Measurements from ENCODE around the gene DLG2.
A peak's percentile ranks its signal among the peaks of the same experiment; 100 is the strongest.
"Not testable (repeated sequence)": the region's sequence is repeated elsewhere in the genome, so short reads cannot be mapped to it uniquely, and the experiment has no call there.

Gene DLG2

GRCh38 chr11:85096939-85097338 lies 530.2 kb downstream of the DLG2 start:
- no peak for DNase-seq

- no peak for DNase-seq
Measured at GRCh38 chr11:85095239-85095638, 531.9 kb downstream of the DLG2 start.

GRCh38 chr11:85094795-85095194 lies 532.3 kb downstream of the DLG2 start:
- no peak for DNase-seq

GRCh38 chr11:85089654-85090053 lies 537.5 kb downstream of the DLG2 start:
- no peak for DNase-seq

DNA sequence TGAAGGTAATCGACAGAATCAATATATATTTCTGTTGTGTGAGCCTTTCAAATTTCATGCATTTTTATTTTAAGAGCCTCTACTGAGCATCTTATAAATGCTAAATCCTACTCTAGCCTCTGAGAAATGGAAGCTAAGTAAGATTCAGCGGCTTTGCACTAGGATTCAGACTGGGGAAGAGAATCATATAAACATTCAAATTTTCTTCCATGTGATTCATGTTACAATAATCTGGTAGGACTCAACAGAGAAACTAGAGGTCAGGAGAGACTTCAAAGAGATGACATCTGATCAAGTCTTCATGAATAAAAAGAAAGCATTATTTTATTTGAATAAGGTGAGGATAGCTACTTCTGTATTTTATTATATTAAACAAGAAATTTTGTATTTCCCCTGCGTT lies 538.9 kb downstream of the DLG2 start:
- DNase-seq = no peak

DNA sequence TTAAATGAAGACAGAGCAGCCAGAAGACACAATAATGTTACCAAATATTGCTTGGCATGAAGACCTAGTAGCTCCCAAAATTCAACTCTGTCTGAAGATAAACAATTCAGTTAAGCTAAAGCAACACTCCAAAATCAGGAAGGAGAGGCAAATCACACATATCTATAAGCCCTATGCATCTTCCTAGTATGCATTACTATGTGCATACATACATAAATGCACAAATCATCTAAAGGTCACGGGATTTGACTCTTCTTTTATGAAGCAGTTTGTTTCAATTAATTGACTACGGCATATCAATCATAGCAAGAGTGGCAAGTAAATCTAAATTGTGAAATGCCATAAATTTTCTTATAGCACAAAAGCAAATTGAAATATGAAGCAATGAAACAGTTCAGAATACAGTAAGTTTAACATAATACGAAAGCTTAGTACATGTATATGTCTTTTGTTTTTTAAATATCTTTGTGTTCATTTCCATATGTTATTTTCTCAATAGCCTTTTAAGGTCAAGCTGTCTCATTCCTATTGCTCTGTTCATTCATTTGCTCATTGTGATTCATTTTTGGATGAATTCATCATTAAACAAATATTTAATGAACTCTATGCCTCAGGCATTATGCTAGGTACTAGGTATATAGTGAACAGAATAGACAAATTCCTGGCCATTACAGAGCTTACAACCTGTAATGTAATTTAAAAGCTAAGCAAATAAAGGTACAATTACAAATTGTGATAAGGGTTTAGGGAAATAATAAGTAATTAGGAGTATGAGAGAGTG lies 540.5 kb downstream of the DLG2 start:
- DNase-seq = peak; percentile 30

GRCh38 chr11:85076535-85077330 lies 550.4 kb downstream of the DLG2 start:
- peak; percentile 55 for DNase-seq

DNA sequence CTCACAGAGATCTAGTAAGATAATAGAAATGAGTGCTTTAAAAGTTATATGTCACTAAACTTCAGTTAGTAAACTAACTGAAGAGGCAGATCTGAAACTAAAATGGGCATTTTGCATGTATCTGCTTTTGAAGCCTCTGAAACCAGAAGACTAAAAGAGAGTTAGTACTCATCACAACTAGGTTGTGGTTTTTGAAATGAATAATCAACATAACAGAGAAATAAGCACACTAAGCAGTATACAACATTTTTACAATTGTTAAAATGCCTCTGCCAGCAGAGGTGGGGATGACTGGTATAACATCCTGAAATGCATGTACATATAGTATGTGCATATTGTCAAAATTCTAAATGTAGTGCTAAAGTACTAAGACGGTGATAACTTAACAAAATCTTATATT lies 564.5 kb downstream of the DLG2 start:
- DNase-seq = no peak

DNA sequence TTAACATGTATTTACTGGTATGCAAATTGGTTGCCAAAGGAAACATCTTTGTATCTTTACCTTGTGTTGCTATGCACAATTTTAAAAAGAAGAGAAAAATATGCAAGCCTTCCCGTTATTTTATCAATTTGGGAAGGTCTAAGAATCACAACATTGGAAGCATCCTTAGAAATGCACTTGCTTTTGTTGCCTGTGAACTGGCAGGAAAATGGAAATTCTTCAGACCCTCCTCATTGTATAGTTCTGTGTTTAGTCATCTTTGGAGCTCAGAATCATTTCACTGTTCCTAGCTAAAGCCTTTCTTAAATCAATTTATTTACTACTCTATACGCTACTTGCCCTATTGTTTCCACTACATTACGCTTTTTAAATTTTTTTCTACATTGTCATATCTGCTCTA lies 574.5 kb downstream of the DLG2 start:
- no peak for DNase-seq

DNA sequence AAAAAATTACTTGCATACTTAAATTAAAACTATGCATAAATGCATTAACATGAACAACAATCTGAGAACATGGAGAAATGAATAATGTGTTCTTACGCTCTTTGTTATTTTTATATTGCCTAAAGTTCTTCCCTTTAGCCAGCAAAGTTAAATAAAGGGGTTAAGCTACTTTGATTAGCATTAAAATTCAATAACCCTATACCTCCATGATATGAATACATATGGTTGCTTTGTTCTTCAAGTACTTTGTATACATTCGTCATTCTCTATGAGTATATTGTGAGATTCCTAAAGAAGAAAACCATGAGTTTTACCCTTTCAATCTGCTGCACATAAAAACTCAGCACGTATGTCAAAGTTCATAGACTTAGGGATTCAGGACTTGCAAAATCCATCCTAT lies 578.3 kb downstream of the DLG2 start:
- no peak for DNase-seq

GRCh38 chr11:85045716-85046115 lies 581.4 kb downstream of the DLG2 start:
- no peak for DNase-seq

DNA sequence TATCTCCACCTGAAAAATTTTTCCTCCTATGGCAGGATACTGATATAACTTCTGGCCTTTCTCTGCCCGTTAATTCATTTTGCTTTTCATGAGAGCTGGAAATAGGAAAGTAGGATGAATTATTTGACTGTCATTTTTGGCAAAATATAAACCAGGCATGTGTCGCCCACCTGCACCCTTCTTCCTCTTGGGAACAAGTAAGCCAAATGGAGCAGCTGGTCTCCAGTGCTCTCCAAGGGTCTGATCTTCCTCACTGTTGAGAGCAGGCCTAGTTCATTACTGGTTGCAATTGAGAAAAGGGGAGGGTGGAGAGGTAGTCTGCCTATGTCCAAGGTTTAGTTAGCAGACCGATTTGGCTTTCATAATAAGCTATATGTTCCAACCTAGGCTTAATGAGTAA lies 582.2 kb downstream of the DLG2 start:
- no peak for DNase-seq

DNA sequence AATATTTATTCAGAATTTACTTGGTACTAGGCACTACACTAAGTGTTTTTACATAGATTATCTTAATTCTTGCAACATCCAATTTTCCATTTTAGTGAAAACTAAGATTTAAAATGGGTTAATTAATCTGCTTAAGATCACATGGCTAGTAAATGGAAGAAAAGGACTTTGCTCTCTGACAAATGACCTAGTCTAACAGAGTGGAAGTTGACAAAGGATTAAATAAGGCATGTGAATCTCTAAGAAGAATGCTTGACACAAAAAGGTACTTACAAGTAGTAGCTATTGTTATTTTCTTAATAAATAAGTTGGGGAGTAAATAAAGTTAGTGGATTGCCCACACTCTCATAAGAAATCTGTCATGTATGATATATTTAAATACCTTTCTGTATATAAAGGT lies 584.8 kb downstream of the DLG2 start:
- DNase-seq = no peak

DNA sequence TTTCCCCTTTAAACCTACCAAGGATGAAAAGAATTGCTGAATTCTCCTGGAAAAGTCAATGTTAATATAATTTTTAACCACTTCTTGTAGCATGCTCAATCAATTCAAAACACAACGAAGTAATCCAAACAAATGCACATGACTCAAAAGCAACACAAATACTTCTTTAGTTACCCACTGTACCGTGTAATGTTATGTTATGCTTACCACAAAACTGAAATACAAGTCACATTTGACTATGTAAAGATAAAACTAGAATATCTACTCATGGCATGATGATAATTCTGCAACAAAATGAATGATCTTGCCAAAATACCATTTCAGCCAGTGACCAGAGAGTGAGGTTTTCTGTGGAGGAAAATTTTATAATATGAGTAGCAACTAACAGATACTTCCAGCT lies 587.0 kb downstream of the DLG2 start:
- no peak for DNase-seq

DNA sequence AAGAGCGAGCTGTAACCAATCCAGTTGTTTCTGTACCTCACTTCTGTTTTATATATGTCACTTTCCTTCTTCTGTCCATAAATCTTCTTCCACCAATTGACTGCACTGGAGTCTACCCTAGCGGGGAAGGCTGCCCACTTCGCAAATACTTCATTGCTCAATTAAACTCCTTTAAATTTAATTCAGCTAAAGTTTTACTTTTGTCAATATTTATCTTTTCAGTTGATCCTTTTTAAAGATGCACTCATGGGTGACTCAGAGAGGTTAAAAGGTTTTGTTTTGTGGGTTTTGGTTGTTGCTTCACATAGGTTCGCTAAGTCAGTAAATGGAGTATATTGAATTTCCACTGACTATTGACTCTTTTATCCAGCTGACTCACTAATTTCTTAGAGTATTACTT lies 597.2 kb downstream of the DLG2 start:
- peak; percentile 31 for DNase-seq

DNA sequence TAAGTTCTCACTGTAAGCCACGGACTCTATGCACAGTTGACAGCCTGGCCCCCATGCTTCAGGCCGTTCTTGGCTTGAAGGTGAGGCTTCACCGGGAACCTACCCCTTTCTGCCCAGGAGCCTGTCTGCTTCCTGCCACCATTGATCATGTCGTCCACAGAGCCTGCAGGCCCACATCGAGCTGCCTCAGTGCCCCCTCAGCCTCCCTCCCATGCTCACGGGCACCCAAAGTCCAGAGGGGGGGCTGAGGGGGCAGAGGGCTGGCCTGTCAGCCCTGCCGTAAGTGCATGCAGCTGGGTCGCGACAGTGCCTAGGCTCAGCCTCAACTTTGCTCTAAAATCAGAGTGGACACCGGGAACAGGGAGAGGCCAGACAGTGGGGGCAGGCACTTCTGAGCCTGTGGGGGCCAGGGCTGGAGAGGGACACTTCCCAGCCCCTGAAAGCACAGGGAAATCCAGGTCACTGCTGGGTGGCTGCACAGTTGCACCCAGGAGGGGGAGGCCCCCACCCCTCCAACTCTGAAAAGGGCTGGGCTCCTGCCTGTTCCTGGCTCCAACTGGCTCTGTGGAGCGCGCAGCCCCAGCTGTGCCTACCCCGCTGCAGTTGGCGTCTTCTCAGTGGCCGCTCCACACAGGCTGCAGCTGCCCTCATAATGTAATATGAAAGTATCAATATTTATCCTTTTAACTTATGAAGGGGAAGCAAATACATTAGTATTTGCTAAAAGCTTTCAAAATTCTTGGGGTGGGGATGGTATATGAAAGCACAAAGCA lies 598.6 kb downstream of the DLG2 start:
- DNase-seq = no peak

DNA sequence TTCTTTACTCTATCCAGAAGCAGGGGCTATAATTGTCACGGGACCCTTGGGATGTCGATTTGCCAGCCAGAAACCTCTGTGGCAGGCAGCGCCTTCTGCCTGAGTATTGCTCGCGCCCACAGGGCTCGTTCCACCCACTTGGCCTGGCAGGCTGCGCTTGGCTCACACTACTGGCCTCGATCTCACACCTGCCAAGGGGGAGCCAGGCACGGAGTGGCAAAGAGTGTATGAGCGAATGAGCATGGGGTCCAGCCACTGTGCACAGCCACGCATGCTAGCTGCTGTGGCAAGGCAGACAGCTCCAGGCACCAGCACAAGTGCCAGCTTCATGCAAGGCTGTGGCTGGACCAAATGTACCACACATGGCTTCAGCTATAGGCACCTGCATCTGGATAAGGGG lies 599.8 kb downstream of the DLG2 start:
- DNase-seq = no peak

- DNase-seq = peak; percentile 50
Measured at GRCh38 chr11:85021058-85021457, 606.1 kb downstream of the DLG2 start.

DNA sequence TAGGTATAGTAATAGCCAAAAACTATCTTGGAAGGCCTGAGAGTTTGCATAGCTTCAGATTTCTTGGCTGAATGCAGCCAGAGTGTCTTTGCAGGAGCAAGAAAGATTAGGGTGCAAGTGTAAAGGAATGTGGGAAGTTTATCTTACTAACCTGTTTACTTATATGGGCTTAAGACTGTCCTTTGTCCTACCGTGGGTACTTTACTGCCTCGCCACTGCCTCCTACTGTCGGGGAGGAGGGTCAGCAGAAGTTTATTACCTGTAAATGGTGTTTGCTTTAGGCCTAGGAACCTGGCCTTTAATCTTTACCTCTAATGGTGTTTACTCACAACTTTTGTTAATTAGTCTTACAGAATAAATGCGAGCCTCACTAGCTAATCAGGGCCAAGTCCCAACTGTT lies 633.8 kb downstream of the DLG2 start:
- peak; percentile 13 for DNase-seq

GRCh38 chr11:84990141-84990540 lies 637.0 kb downstream of the DLG2 start:
- no peak for DNase-seq

- not testable (repeated sequence) for DNase-seq
Measured at GRCh38 chr11:84987686-84988187, 639.4 kb downstream of the DLG2 start.

- DNase-seq = no peak
Measured at GRCh38 chr11:84981301-84981700, 645.8 kb downstream of the DLG2 start.

- no peak for DNase-seq
Measured at GRCh38 chr11:84969103-84969502, 658.0 kb downstream of the DLG2 start.

All from NCI-H774 (cell line).